NK-92 (cell line): ENCODE measurements around the gene MEIS1.
"Not testable (repeated sequence)": the region's sequence is repeated elsewhere in the genome, so short reads cannot be mapped to it uniquely, and the experiment has no call there.

Experiments used
- DNase-seq: peaks from one replicate; lab custom pipeline; 2025; ENCODE audit not compliant: unreplicated experiment; lab: John Stamatoyannopoulos, UW

Gene MEIS1

GRCh38 chr2:66464930-66465637 is 30.2 kb downstream of the MEIS1 start:
- no peak for DNase-seq

GRCh38 chr2:66466433-66466832 is 31.5 kb downstream of the MEIS1 start:
- DNase-seq: no peak

GRCh38 chr2:66467718-66468117 is 32.8 kb downstream of the MEIS1 start:
- DNase-seq: no peak

- DNase-seq: no peak
Observed at GRCh38 chr2:66469214-66469902, 34.4 kb downstream of the MEIS1 start.

GRCh38 chr2:66470199-66470598 is 35.3 kb downstream of the MEIS1 start:
- no peak for DNase-seq

- no peak for DNase-seq
Observed at GRCh38 chr2:66472225-66472843, 37.4 kb downstream of the MEIS1 start.

- DNase-seq: no peak
Observed at GRCh38 chr2:66477135-66477842, 42.4 kb downstream of the MEIS1 start.

- no peak for DNase-seq
Observed at GRCh38 chr2:66478299-66478698, 43.4 kb downstream of the MEIS1 start.

- no peak for DNase-seq
Observed at GRCh38 chr2:66478731-66479316, 43.9 kb downstream of the MEIS1 start.

- DNase-seq: no peak
Observed at GRCh38 chr2:66481100-66481549, 46.2 kb downstream of the MEIS1 start.

GRCh38 chr2:66485252-66485651 is 50.3 kb downstream of the MEIS1 start:
- DNase-seq: not testable (repeated sequence)

GRCh38 chr2:66488946-66489345 is 54.0 kb downstream of the MEIS1 start:
- DNase-seq: no peak

- DNase-seq: no peak
Observed at GRCh38 chr2:66489436-66489835, 54.5 kb downstream of the MEIS1 start.

GRCh38 chr2:66490588-66491001 is 55.7 kb downstream of the MEIS1 start:
- no peak for DNase-seq

- no peak for DNase-seq
Observed at GRCh38 chr2:66494708-66495107, 59.8 kb downstream of the MEIS1 start.

GRCh38 chr2:66495788-66496640 is 61.1 kb downstream of the MEIS1 start:
- no peak for DNase-seq

- DNase-seq: no peak
Observed at GRCh38 chr2:66496670-66497420, 61.9 kb downstream of the MEIS1 start.

- DNase-seq: no peak
Observed at GRCh38 chr2:66497431-66498288, 62.7 kb downstream of the MEIS1 start.
